ENCODE results near the gene AFF1.

DNA sequence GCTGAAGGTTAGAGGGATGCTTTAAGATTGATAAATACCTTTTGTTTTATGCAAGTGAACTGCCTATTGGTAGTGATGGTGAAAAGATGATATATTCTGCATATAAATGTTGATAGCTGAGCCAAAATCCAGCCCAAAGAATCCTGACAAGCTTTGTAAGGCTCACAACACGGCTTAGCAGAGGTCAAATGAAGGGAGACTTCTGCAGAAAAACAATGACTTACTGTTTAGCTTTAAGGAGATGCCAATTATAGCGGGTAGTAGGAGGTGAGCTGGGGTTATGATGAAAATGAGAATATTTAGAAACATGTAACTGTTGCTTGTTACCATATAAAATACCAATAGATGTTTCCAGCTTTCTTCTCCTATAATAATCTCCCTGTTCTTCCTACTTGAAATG, 97.1 kb downstream of the AFF1 start:
- TF ChIP-seq, protein P1, sequence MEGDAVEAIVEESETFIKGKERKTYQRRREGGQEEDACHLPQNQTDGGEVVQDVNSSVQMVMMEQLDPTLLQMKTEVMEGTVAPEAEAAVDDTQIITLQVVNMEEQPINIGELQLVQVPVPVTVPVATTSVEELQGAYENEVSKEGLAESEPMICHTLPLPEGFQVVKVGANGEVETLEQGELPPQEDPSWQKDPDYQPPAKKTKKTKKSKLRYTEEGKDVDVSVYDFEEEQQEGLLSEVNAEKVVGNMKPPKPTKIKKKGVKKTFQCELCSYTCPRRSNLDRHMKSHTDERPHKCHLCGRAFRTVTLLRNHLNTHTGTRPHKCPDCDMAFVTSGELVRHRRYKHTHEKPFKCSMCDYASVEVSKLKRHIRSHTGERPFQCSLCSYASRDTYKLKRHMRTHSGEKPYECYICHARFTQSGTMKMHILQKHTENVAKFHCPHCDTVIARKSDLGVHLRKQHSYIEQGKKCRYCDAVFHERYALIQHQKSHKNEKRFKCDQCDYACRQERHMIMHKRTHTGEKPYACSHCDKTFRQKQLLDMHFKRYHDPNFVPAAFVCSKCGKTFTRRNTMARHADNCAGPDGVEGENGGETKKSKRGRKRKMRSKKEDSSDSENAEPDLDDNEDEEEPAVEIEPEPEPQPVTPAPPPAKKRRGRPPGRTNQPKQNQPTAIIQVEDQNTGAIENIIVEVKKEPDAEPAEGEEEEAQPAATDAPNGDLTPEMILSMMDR (IDR thresholded peaks at IDR 0.05) = no peak
- no peak for TF ChIP-seq POLR2A (IDR thresholded peaks at IDR 0.05)
